AG10803 (cell line): ENCODE results near the gene IL17B.

Experiments used
- DNase-seq: peaks from one replicate; pipeline ENCODE4 v3.0.0; 2010; ENCODE audit warnings: low read depth
- H3K4me3 ChIP-seq: 2 replicates; pipeline ENCODE4 v1.5.1; 2011; ENCODE audit warnings: mild to moderate bottlenecking, low read length, control low read depth
- CTCF ChIP-seq: conservative IDR thresholded peaks from 2 replicates; pipeline ENCODE4 v1.5.1; 2011; ENCODE audit warnings: mild to moderate bottlenecking, low read length, control low read depth, inconsistent platforms

IL17B gene

GRCh38 chr5:149419859-149420544 is 40.9 kb upstream of the IL17B start:
- TF ChIP-seq CTCF: no peak
- peak overlapping the region; percentile 8 for H3K4me3 ChIP-seq
- no peak for DNase-seq

GRCh38 chr5:149419532-149419858 is 40.4 kb upstream of the IL17B start:
- H3K4me3 ChIP-seq: peak overlapping the region; percentile 8
- TF ChIP-seq CTCF: no peak
- DNase-seq: no peak

DNA sequence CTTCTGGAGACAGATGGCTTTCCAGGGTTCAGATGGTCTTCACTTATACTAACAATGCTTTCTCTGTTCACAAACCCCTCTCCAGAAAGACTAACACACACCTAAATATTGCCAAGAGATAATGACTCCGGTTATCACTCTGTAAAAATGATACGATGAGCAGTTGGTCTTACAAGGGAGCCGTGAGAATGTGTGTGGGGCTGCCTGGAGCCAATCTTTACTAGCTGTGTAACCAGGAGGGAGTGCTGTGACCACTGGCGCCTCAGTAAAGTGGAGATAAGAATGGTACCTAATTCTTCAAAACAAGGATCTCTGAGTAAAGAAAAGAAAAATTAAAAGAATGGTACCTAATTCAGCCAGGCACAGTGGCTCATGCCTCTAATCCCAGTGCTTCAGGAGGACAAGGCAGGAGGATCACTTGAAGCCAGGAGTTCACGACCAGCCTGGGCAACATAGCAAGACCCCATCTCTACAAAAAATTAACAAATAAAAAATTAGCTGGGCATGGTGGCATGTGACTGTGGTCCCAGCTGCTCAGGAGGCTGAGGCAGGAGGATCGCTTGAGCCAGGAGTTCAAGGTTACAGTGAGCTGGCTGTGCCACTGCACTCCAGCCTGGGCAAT is 39.9 kb upstream of the IL17B start:
- no peak for DNase-seq
- TF ChIP-seq CTCF: no peak
- no peak overlapping the region; the same call in 1 of the 2 replicates for H3K4me3 ChIP-seq

- no peak for TF ChIP-seq CTCF
- H3K4me3 ChIP-seq: no peak overlapping the region; the same call in 1 of the 2 replicates
- DNase-seq: no peak
These were observed 38.7 kb upstream of the IL17B start for GRCh38 chr5:149417711-149418368.

GRCh38 chr5:149416987-149417710 is 38.1 kb upstream of the IL17B start:
- DNase-seq: peak; percentile 84
- peak overlapping the region; percentile 17 for H3K4me3 ChIP-seq
- TF ChIP-seq CTCF: peak; percentile 15; the same call in 1 of the 2 replicates

DNA sequence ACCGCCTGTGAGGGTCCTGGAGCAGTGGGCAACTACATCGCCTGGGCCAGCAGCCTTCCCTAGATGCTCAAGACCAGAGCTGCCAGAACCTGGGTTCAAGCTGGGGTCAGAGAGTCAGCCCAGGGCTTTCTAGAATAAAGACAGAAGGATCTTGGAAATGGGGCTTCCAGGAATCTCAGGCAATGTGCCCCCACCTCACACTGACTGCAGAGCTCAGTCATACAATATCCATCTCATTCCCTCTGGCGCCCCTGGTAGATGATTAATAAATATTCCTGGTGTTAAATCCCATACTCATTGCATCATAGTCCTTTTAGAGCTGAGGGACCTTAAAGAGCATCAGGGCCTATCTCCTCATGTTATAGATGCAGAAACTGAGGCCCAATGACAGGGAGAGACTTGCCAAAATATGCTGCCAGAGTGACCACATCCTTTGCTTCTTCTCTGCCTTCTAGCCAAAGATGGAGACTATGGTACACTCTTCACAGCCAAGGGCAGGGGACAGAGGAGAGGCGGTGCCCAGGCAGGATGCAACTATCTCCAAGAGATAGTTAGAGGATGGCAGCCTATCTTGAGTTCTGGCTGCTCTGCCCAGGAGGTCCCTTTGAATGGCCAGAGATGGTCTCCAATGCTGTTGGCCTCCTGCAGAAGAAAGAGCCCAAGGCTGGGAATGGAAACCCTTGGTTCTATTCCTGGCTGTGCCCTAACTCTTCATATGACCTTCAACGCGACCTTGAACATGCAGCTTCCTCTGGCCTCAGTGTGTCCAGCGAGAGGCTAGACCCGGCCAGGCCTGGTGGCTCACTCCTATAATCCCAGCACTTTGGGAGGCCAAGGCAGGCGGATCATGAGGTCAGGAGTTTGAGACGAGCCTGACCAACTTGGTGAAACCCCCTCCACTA is 36.2 kb upstream of the IL17B start:
- no peak for DNase-seq
- TF ChIP-seq CTCF: no peak
- no peak overlapping the region for H3K4me3 ChIP-seq
